ENCODE measurements around the gene CZIB. TPM values are rescaled to one million over a fixed set of nuclear protein-coding genes. Genes with fewer than 3 reads are reported as not detected.

CZIB gene
- total and polyA plus RNA-seq, 2 of the 8 experiments (the other 6 are each of a cell fraction or from before 2014, with no cell fraction given): 46.5 to 48.0 TPM

GRCh38 chr1:53214376-53214940, 6.0 kb downstream of the CZIB start:
- no peak overlapping the region for H4K91ac ChIP-seq (replicated peaks; ENCODE audit: insufficient read length, low read length)
- H4K5ac ChIP-seq (ENCODE audit: insufficient read length, low read depth, low read length): no peak overlapping the region
- H2AFZ ChIP-seq (ENCODE audit: low read length): no peak overlapping the region
- no peaks in the 10 kb centered on the region for H3K27me3 ChIP-seq (replicated peaks in 1 of 4; ENCODE audit: control insufficient read depth in 3 of 4, extremely low read depth in 1 of 4, insufficient read depth in 3 of 4, low read length in 3 of 4)
- H2AK5ac ChIP-seq (ENCODE audit: low read depth, low read length): no peak overlapping the region
- 89% methylated on average over 5 of the region's 5 CpGs; no CpG with 5 or more reads in 1 of the 2 experiments for WGBS, 2 experiments (ENCODE audit: extremely low coverage in 1 of 2, insufficient coverage in 1 of 2, insufficient read length in 1 of 2, insufficient replicate concordance in 2 of 2, low coverage in 1 of 2, low lambda C conversion rate in 2 of 2, missing lambda C conversion rate in 1 of 2)
- peaks cover 0 to 5% of the 10 kb centered on the region in 2 experiments for H4K20me1 ChIP-seq (replicated peaks in 1 of 2; ENCODE audit: control insufficient read depth in 1 of 2, insufficient read depth in 2 of 2, low read length in 2 of 2)
- DNase-seq (ENCODE audit: low read depth in 1 of 2, low spot score in 2 of 2): no peak
- H3K9me3 ChIP-seq (ENCODE audit: insufficient read depth in 2 of 2, low read depth in 1 of 2, low read length in 1 of 2): no peaks in the 10 kb centered on the region
- no peak overlapping the region for H4K8ac ChIP-seq (ENCODE audit: extremely low read depth, insufficient read depth, low read length)
- peaks cover 11 to 71% (median 25%) of the 10 kb centered on the region in 4 experiments for H3K36me3 ChIP-seq (ENCODE audit: control insufficient read depth in 2 of 4, insufficient read depth in 4 of 4, low read length in 3 of 4)
- H3K27ac ChIP-seq (ENCODE audit: low read depth, low read length): no peak overlapping the region
- CTCF ChIA-PET (ENCODE audit: partially characterized antibody): no interaction called here
- H2BK5ac ChIP-seq (ENCODE audit: low read depth, low read length): no peak overlapping the region
- no peak overlapping the region for H3K4ac ChIP-seq (replicated peaks; ENCODE audit: insufficient read length, low read depth, low read length)
- H3K18ac ChIP-seq (ENCODE audit: extremely low read depth, low read length): no peak overlapping the region
- no peak overlapping the region for H3K4me3 ChIP-seq (ENCODE audit: extremely low read depth in 1 of 4, insufficient read depth in 2 of 4, low read depth in 3 of 4, low read length in 4 of 4)
- no peak overlapping the region for H2BK15ac ChIP-seq (ENCODE audit: low read length)
- H3K9ac ChIP-seq (replicated peaks in 1 of 4; ENCODE audit: extremely low read depth in 1 of 4, low read depth in 3 of 4, low read length in 3 of 4): no peak overlapping the region
- H2BK20ac ChIP-seq (ENCODE audit: low read length): no peak overlapping the region
- no peak overlapping the region for H3K56ac ChIP-seq (replicated peaks; ENCODE audit: insufficient read length, low read depth, low read length)
- H3K79me1 ChIP-seq (ENCODE audit: low read depth, low read length): peaks cover 2% of the 10 kb centered on the region; the same call in 1 of the 2 replicates
- no peaks in the 10 kb centered on the region for H3K4me1 ChIP-seq (replicated peaks in 1 of 4; ENCODE audit: control insufficient read depth in 3 of 4, insufficient read depth in 4 of 4, low read length in 3 of 4)
- H3K23me2 ChIP-seq (ENCODE audit: low read depth, low read length): no peaks in the 10 kb centered on the region; the same call in 1 of the 2 replicates
- H2BK120ac ChIP-seq (replicated peaks; ENCODE audit: low read depth, low read length): no peak overlapping the region
- no peak overlapping the region for H2BK12ac ChIP-seq (ENCODE audit: low read depth, low read length)
- no peak overlapping the region for H3K14ac ChIP-seq (ENCODE audit: insufficient read length)
- POLR2A ChIA-PET (ENCODE audit: partially characterized antibody): interaction anchor here (1.0 to 1.7 kb wide), 4 partner anchors 10 to 21 kb away, joined by 4 to 5 read pairs (median 4); no protein-coding TSS in a partner anchor
- H3K23ac ChIP-seq (ENCODE audit: insufficient read length): no peak overlapping the region
- no peak overlapping the region for H3K4me2 ChIP-seq (ENCODE audit: insufficient read depth in 1 of 2, low read depth in 2 of 2, low read length in 2 of 2)
- H3K79me2 ChIP-seq (ENCODE audit: control insufficient read depth in 1 of 2, insufficient read depth in 2 of 2, low read length in 2 of 2): peaks cover 0 to 6% of the 10 kb centered on the region in 2 experiments; a peak in 1 of 4 replicates
- FAIRE-seq: no peak
- TF ChIP-seq CTBP2 (IDR thresholded peaks at IDR 0.05; ENCODE audit: borderline replicate concordance, insufficient read depth, insufficient read length, low read length) (no peak), PHF8 (conservative IDR thresholded peaks at IDR 0.05; ENCODE audit: low read depth, low read length) (no peak), CBX8 (IDR thresholded peaks at IDR 0.05; ENCODE audit: borderline replicate concordance, low read depth, low read length) (no peak), TAF7 (optimal IDR thresholded peaks at IDR 0.05; ENCODE audit: borderline replicate concordance, low read depth, low read length) (no peak), RFX5 (IDR thresholded peaks at IDR 0.05; ENCODE audit: borderline replicate concordance, low read depth, low read length) (no peak), FOSL1 (IDR thresholded peaks at IDR 0.05; ENCODE audit: insufficient read depth, low read depth, low read length) (no peak), POLR2A (IDR thresholded peaks at IDR 0.05; ENCODE audit: control extremely low read depth in 1 of 2, low read depth in 2 of 2, low read length in 2 of 2) (no peak), BRCA1 (IDR thresholded peaks at IDR 0.05; ENCODE audit: low read depth, low read length) (no peak), SIX5 (IDR thresholded peaks at IDR 0.05; ENCODE audit: low read depth, low read length) (no peak), JUND (IDR thresholded peaks at IDR 0.05; ENCODE audit: low read length) (no peak), SIN3A (conservative IDR thresholded peaks at IDR 0.05 in 1 of 2, IDR thresholded peaks at IDR 0.05 in 1 of 2; ENCODE audit: low read depth in 1 of 2, low read length in 2 of 2) (no peak), EZH2 (IDR thresholded peaks at IDR 0.05; ENCODE audit: low read depth, low read length, severe bottlenecking) (no peak), NANOG (IDR thresholded peaks at IDR 0.05; ENCODE audit: insufficient read depth, low read depth, low read length, poor library complexity, severe bottlenecking) (no peak), SP1 (IDR thresholded peaks at IDR 0.05; ENCODE audit: low read depth, low read length) (no peak)
